Neural progenitor cell (in vitro differentiated cells): ENCODE measurements around the gene GPD1L. TPM values are rescaled to one million over a fixed set of nuclear protein-coding genes. Genes with fewer than 3 reads are reported as not detected.

Source experiments
- DNase-seq: peaks from one replicate; pipeline ENCODE4 v3.0.0-alpha.2; 2016; ENCODE audit warnings: low spot score
- H2AFZ ChIP-seq: fragments of 200-600 bp; sonication (generic); replicated peaks from 2 replicates; pipeline ENCODE4 v1.6.1; 2016; ENCODE audit warnings: antibody characterized with exemption
- H3F3A ChIP-seq: fragments of 200-600 bp; sonication (generic); 2 replicates; pipeline ENCODE4 v1.6.1; 2016; ENCODE audit warnings: antibody characterized with exemption, low read depth
- H3K27ac ChIP-seq: fragments of 200-600 bp; sonication (generic); 2 replicates; pipeline ENCODE4 v1.5.1; 2016; ENCODE audit warnings: mild to moderate bottlenecking
- H3K27me3 ChIP-seq: fragments of 200-600 bp; sonication (generic); 2 replicates; pipeline ENCODE4 v1.6.1; 2016; ENCODE audit warnings: mild to moderate bottlenecking, moderate library complexity
- H3K36me3 ChIP-seq: fragments of 200-600 bp; sonication (generic); 2 replicates; pipeline ENCODE4 v1.5.1; 2016
- H3K4me1 ChIP-seq: fragments of 200-600 bp; sonication (generic); 2 replicates; pipeline ENCODE4 v1.6.1; 2016; ENCODE audit warnings: mixed run types
- H3K4me2 ChIP-seq: fragments of 200-600 bp; sonication (generic); 2 replicates; pipeline ENCODE4 v1.6.1; 2016
- H3K4me3 ChIP-seq: fragments of 200-600 bp; sonication (generic); 2 replicates; pipeline ENCODE4 v1.5.1; 2016
- H3K79me2 ChIP-seq: fragments of 200-600 bp; sonication (generic); 2 replicates; pipeline ENCODE4 v1.6.1; 2016; ENCODE audit warnings: low read depth
- H3K9ac ChIP-seq: fragments of 200-600 bp; sonication (generic); 2 replicates; pipeline ENCODE4 v1.6.1; 2016
- H3K9me3 ChIP-seq: fragments of 200-600 bp; sonication (generic); 2 replicates; pipeline ENCODE4 v1.5.1; 2016; ENCODE audit warnings: low read depth
- H4K20me1 ChIP-seq: fragments of 200-600 bp; sonication (generic); 2 replicates; pipeline ENCODE4 v1.6.1; 2016; ENCODE audit warnings: low read depth
- H3K27ac Mint-ChIP-seq: 3 replicates; pipeline ENCODE4 v1.8.0; 2021; ENCODE audit warnings: mixed read lengths
- H3K27me3 Mint-ChIP-seq: 2 replicates; pipeline ENCODE4 v1.8.0; 2022; ENCODE audit warnings: low read depth, mild to moderate bottlenecking, inconsistent platforms, moderate library complexity, mixed read lengths; ENCODE audit not compliant: insufficient read depth
- H3K36me3 Mint-ChIP-seq: 3 replicates; pipeline ENCODE4 v1.8.0; 2021; ENCODE audit warnings: mixed read lengths
- H3K4me1 Mint-ChIP-seq: 3 replicates; pipeline ENCODE4 v1.8.0; 2021; ENCODE audit warnings: mixed read lengths
- H3K4me3 Mint-ChIP-seq: 3 replicates; pipeline ENCODE4 v1.8.0; 2021; ENCODE audit warnings: mild to moderate bottlenecking, moderate library complexity, mixed read lengths
- H3K9me3 Mint-ChIP-seq: 3 replicates; pipeline ENCODE4 v1.8.0; 2020; ENCODE audit warnings: mixed read lengths
- EZH2 ChIP-seq: fragments of 200-600 bp; sonication (generic); IDR thresholded peaks from 2 replicates; pipeline ENCODE4 v1.6.1; 2017; ENCODE audit warnings: antibody characterized with exemption, mild to moderate bottlenecking, moderate library complexity
- EZH2phosphoT487 ChIP-seq: fragments of 200-600 bp; sonication (generic); IDR thresholded peaks from 2 replicates; pipeline ENCODE4 v1.6.1; 2017; ENCODE audit warnings: antibody characterized with exemption
- total RNA-seq: library from RNA; depleted of rRNA; stranded (reverse); fragments of >200 nt; gene quantifications from 2 replicates; pipeline ENCODE4 v1.2.3, GENCODE V29; 2015; ENCODE audit warnings: low replicate concordance
- TF ChIP-seq, protein P1 (sequence below): fragments of 200-600 bp; sonication (generic); IDR thresholded peaks from 2 replicates; pipeline ENCODE4 v1.5.1; 2017; ENCODE audit warnings: antibody characterized with exemption, mild to moderate bottlenecking

GPD1L gene
- total RNA-seq, 1 donor from 2014 or later, result 5.6 TPM

GRCh38 chr3:32208447-32208846, 102.0 kb downstream of the GPD1L start:
- no peaks in the 10 kb centered on the region for H3K4me1 Mint-ChIP-seq
- Histone ChIP-seq H2AFZ (no peak overlapping the region), H3F3A (no peaks in the 10 kb centered on the region), H3K4me2 (no peak overlapping the region), H3K9me3 (no peaks in the 10 kb centered on the region), H3K9ac (no peak overlapping the region), H3K4me1 (no peaks in the 10 kb centered on the region), H3K27ac (no peak overlapping the region), H3K27me3 (no peaks in the 10 kb centered on the region), H4K20me1 (no peaks in the 10 kb centered on the region), H3K36me3 (no peaks in the 10 kb centered on the region), H3K79me2 (no peaks in the 10 kb centered on the region), H3K4me3 (no peak overlapping the region)
- no peak overlapping the region for H3K27ac Mint-ChIP-seq
- H3K4me3 Mint-ChIP-seq, result no peak overlapping the region
- no peaks in the 10 kb centered on the region for H3K36me3 Mint-ChIP-seq
- peaks cover 2% of the 10 kb centered on the region for H3K27me3 Mint-ChIP-seq
- no peak for DNase-seq
- H3K9me3 Mint-ChIP-seq, result no peaks in the 10 kb centered on the region
- TF ChIP-seq EZH2phosphoT487, result no peak
- TF ChIP-seq, protein P1, sequence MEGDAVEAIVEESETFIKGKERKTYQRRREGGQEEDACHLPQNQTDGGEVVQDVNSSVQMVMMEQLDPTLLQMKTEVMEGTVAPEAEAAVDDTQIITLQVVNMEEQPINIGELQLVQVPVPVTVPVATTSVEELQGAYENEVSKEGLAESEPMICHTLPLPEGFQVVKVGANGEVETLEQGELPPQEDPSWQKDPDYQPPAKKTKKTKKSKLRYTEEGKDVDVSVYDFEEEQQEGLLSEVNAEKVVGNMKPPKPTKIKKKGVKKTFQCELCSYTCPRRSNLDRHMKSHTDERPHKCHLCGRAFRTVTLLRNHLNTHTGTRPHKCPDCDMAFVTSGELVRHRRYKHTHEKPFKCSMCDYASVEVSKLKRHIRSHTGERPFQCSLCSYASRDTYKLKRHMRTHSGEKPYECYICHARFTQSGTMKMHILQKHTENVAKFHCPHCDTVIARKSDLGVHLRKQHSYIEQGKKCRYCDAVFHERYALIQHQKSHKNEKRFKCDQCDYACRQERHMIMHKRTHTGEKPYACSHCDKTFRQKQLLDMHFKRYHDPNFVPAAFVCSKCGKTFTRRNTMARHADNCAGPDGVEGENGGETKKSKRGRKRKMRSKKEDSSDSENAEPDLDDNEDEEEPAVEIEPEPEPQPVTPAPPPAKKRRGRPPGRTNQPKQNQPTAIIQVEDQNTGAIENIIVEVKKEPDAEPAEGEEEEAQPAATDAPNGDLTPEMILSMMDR, result no peak

DNA sequence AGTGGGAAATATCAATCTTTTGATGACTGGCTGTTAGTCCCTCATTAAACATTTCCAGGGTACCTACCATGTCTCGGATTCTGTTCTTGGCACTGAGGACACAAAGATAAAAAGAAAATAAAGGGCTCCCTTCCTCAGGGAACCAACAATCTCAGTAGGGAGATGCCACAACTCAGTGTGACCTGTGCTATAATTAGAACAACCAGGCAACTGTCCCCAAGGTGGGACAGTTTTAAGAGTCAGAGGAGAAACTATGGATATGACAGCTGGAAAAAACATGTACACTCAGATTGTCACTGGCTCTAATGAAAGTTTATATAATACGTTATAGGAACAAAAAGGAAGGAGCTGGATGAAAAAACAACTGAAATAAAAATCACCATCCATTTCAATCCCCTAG, 108.8 kb downstream of the GPD1L start:
- Mint-ChIP-seq H3K9me3 (peaks cover 9% of the 10 kb centered on the region), H3K4me1 (no peaks in the 10 kb centered on the region), H3K36me3 (no peaks in the 10 kb centered on the region), H3K27ac (no peak overlapping the region), H3K4me3 (no peak overlapping the region), H3K27me3 (no peaks in the 10 kb centered on the region)
- Histone ChIP-seq H2AFZ (no peak overlapping the region), H3K27ac (no peak overlapping the region), H3K4me2 (no peak overlapping the region), H3K27me3 (no peaks in the 10 kb centered on the region), H3K36me3 (no peaks in the 10 kb centered on the region), H3F3A (no peaks in the 10 kb centered on the region), H3K9me3 (no peaks in the 10 kb centered on the region), H3K9ac (no peak overlapping the region), H4K20me1 (no peaks in the 10 kb centered on the region), H3K4me1 (no peaks in the 10 kb centered on the region), H3K79me2 (no peaks in the 10 kb centered on the region), H3K4me3 (no peak overlapping the region)
- no peak for DNase-seq
- TF ChIP-seq EZH2phosphoT487 (no peak), EZH2 (no peak)
- TF ChIP-seq, protein P1, result no peak

DNA sequence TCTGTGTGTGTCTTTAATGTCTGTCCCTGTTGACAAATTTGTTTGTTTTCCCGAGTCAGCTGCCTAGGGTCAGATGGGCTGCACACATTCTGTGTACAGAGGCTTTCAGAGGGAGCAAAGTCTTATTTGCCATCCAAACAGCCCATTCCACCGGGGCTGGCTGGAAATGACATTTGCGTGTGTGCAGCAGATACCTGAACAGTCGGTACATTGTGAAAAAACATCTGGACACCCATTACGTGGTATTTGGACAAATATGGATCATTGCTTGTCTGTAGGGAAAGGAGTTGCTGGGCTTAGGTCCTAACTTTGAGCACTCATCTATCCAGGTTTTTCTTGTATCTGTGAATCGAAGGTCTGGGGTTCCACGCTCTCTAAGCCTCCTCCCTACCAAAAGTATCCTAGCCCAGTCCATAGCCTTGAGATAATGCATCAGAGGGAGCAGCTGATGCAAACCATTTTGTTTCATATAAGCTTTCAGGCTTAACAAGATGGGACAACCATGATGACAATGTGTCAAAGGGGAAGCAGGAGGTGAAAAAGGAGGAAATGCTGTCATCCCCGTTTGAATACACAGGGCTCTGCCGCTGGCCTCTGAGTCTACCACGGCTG, 109.9 kb downstream of the GPD1L start:
- Histone ChIP-seq H3K36me3 (no peaks in the 10 kb centered on the region), H3K79me2 (no peaks in the 10 kb centered on the region), H3F3A (no peaks in the 10 kb centered on the region), H3K4me1 (no peaks in the 10 kb centered on the region), H3K4me2 (no peak overlapping the region), H3K27ac (no peak overlapping the region), H4K20me1 (no peaks in the 10 kb centered on the region), H3K9me3 (no peaks in the 10 kb centered on the region), H3K27me3 (no peaks in the 10 kb centered on the region), H3K9ac (no peak overlapping the region), H3K4me3 (no peak overlapping the region), H2AFZ (no peak overlapping the region)
- no peak for DNase-seq
- peaks cover 9% of the 10 kb centered on the region for H3K9me3 Mint-ChIP-seq
- no peaks in the 10 kb centered on the region for H3K36me3 Mint-ChIP-seq
- TF ChIP-seq, protein P1, result no peak
- no peak for TF ChIP-seq EZH2
- TF ChIP-seq EZH2phosphoT487, result no peak
- no peaks in the 10 kb centered on the region for H3K4me1 Mint-ChIP-seq
- no peaks in the 10 kb centered on the region for H3K27me3 Mint-ChIP-seq
- no peak overlapping the region for H3K4me3 Mint-ChIP-seq
- no peak overlapping the region for H3K27ac Mint-ChIP-seq
